ENCODE results near the gene QTRT2. TPM values are rescaled to one million over a fixed set of nuclear protein-coding genes. Genes with fewer than 3 reads are reported as not detected.

QTRT2 gene
- polyA plus RNA-seq, 1 donor from 2014 or later, result 16.3 TPM

DNA sequence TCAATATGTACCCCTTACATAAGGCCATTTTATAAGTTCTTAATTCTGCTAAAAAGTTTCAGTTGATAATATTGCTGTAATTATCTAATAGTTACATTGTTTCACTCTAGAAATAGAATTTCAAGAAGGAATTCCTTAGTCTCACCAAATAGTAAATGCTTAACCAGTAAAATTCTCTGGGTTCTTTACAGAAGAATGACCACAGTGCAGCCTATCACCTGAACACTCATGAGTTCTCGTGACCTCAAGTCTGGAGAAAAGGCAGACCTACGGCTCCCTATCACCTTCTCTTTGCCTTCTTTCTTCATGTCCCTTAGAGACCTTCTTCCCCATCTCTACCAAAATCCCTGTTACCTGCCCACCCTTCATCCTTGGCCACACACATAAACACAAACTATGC is 31.1 kb upstream of the QTRT2 start:
- Histone ChIP-seq H3K4me3 (ENCODE audit: low read length) (no peak overlapping the region), H3K36me3 (ENCODE audit: insufficient read depth, low read length) (no peaks in the 10 kb centered on the region), H4K20me1 (ENCODE audit: insufficient read depth) (no peaks in the 10 kb centered on the region), H3K9ac (ENCODE audit: low read length) (no peak overlapping the region), H3F3A (ENCODE audit: insufficient read depth, low read length, poor library complexity, severe bottlenecking) (no peaks in the 10 kb centered on the region), H3K9me3 (ENCODE audit: low read length) (no peaks in the 10 kb centered on the region), H3K9me2 (ENCODE audit: insufficient read depth, low read length) (no peaks in the 10 kb centered on the region), H3K27me3 (ENCODE audit: insufficient read depth, low read depth, low read length) (no peaks in the 10 kb centered on the region), H3K4me2 (ENCODE audit: low read length) (no peak overlapping the region), H3K27ac (ENCODE audit: low read length) (no peak overlapping the region), H3K79me2 (replicated peaks; ENCODE audit: insufficient read depth, low read length) (no peaks in the 10 kb centered on the region), H2AFZ (ENCODE audit: low read depth, low read length) (no peak overlapping the region)
- TF ChIP-seq RAD21 (conservative IDR thresholded peaks at IDR 0.05) (no peak), EZH2 (IDR thresholded peaks at IDR 0.05; ENCODE audit: borderline replicate concordance, insufficient read depth, low read length, poor library complexity, severe bottlenecking) (no peak), MXI1 (conservative IDR thresholded peaks at IDR 0.05; ENCODE audit: poor library complexity, severe bottlenecking) (no peak), EP300 (conservative IDR thresholded peaks at IDR 0.05; ENCODE audit: poor library complexity, severe bottlenecking) (no peak), SMC3 (conservative IDR thresholded peaks at IDR 0.05; ENCODE audit: poor library complexity) (no peak), POLR2AphosphoS5 (IDR thresholded peaks at IDR 0.05) (no peak)
- TF ChIP-seq, protein P1, sequence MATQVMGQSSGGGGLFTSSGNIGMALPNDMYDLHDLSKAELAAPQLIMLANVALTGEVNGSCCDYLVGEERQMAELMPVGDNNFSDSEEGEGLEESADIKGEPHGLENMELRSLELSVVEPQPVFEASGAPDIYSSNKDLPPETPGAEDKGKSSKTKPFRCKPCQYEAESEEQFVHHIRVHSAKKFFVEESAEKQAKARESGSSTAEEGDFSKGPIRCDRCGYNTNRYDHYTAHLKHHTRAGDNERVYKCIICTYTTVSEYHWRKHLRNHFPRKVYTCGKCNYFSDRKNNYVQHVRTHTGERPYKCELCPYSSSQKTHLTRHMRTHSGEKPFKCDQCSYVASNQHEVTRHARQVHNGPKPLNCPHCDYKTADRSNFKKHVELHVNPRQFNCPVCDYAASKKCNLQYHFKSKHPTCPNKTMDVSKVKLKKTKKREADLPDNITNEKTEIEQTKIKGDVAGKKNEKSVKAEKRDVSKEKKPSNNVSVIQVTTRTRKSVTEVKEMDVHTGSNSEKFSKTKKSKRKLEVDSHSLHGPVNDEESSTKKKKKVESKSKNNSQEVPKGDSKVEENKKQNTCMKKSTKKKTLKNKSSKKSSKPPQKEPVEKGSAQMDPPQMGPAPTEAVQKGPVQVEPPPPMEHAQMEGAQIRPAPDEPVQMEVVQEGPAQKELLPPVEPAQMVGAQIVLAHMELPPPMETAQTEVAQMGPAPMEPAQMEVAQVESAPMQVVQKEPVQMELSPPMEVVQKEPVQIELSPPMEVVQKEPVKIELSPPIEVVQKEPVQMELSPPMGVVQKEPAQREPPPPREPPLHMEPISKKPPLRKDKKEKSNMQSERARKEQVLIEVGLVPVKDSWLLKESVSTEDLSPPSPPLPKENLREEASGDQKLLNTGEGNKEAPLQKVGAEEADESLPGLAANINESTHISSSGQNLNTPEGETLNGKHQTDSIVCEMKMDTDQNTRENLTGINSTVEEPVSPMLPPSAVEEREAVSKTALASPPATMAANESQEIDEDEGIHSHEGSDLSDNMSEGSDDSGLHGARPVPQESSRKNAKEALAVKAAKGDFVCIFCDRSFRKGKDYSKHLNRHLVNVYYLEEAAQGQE (IDR thresholded peaks at IDR 0.05; ENCODE audit: borderline replicate concordance), result no peak

DNA sequence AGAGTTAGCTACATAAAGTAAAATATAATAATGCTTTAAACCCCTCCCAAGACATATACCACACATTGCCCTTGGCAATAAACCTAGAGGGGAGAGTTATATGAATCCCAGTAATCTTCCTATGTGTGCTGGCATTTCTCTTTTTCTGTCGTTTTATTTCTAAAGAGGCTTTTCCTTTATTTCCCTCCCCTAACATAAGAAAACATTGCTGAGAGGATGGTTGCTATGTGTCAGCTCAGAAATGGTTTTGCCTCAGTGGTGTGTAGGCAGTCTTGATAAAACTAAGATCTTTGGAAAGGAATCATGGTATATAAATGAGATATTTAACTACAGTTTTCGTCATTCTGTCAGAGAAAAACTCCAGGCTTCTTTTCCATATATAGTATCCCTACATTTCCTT is 30.2 kb upstream of the QTRT2 start:
- Histone ChIP-seq H3K27me3 (ENCODE audit: insufficient read depth, low read depth, low read length) (no peaks in the 10 kb centered on the region), H3K4me2 (ENCODE audit: low read length) (no peak overlapping the region), H3K4me3 (ENCODE audit: low read length) (no peak overlapping the region), H3K9me2 (ENCODE audit: insufficient read depth, low read length) (no peaks in the 10 kb centered on the region), H2AFZ (ENCODE audit: low read depth, low read length) (no peak overlapping the region), H3F3A (ENCODE audit: insufficient read depth, low read length, poor library complexity, severe bottlenecking) (no peaks in the 10 kb centered on the region), H4K20me1 (ENCODE audit: insufficient read depth) (no peaks in the 10 kb centered on the region), H3K36me3 (ENCODE audit: insufficient read depth, low read length) (no peaks in the 10 kb centered on the region), H3K79me2 (replicated peaks; ENCODE audit: insufficient read depth, low read length) (no peaks in the 10 kb centered on the region), H3K27ac (ENCODE audit: low read length) (no peak overlapping the region), H3K9ac (ENCODE audit: low read length) (no peak overlapping the region), H3K9me3 (ENCODE audit: low read length) (no peaks in the 10 kb centered on the region)
- TF ChIP-seq, protein P2, sequence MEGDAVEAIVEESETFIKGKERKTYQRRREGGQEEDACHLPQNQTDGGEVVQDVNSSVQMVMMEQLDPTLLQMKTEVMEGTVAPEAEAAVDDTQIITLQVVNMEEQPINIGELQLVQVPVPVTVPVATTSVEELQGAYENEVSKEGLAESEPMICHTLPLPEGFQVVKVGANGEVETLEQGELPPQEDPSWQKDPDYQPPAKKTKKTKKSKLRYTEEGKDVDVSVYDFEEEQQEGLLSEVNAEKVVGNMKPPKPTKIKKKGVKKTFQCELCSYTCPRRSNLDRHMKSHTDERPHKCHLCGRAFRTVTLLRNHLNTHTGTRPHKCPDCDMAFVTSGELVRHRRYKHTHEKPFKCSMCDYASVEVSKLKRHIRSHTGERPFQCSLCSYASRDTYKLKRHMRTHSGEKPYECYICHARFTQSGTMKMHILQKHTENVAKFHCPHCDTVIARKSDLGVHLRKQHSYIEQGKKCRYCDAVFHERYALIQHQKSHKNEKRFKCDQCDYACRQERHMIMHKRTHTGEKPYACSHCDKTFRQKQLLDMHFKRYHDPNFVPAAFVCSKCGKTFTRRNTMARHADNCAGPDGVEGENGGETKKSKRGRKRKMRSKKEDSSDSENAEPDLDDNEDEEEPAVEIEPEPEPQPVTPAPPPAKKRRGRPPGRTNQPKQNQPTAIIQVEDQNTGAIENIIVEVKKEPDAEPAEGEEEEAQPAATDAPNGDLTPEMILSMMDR (IDR thresholded peaks at IDR 0.05; ENCODE audit: poor library complexity, severe bottlenecking), result no peak
- TF ChIP-seq RAD21 (conservative IDR thresholded peaks at IDR 0.05) (no peak), EZH2 (IDR thresholded peaks at IDR 0.05; ENCODE audit: borderline replicate concordance, insufficient read depth, low read length, poor library complexity, severe bottlenecking) (no peak), SMC3 (conservative IDR thresholded peaks at IDR 0.05; ENCODE audit: poor library complexity) (no peak), EP300 (conservative IDR thresholded peaks at IDR 0.05; ENCODE audit: poor library complexity, severe bottlenecking) (no peak)
- TF ChIP-seq, protein P1 (IDR thresholded peaks at IDR 0.05; ENCODE audit: borderline replicate concordance), result no peak
